LHCN-M2 (cell line): ENCODE data around the gene C11orf24. TPM values are rescaled to one million over a fixed set of nuclear protein-coding genes. Genes with fewer than 3 reads are reported as not detected.

ENCODE experiments used
- total RNA-seq: library from RNA; depleted of rRNA; stranded (reverse); fragments of >200 nt; gene quantifications from 2 replicates; pipeline ENCODE4 v1.2.3, GENCODE V29; 2014; rRNA removed

Gene C11orf24
- total RNA-seq, 1 experiment from 2014 or later: 58.2 TPM

Other genes starting within 250 kb of the C11orf24 start
- 171 and 215 TPM in 2 replicates for gene NDUFS8, start 241.3 kb downstream of the C11orf24 start, total RNA-seq
- 71.2 and 75.2 TPM in 2 replicates for gene TCIRG1, start 232.9 kb downstream of the C11orf24 start, total RNA-seq
- 6.0 and 10.4 TPM in 2 replicates for gene CHKA, start 150.6 kb downstream of the C11orf24 start, total RNA-seq
- gene KMT5B, start 58.7 kb downstream of the C11orf24 start, total RNA-seq: 13.0 and 19.0 TPM in 2 replicates
- gene LRP5, start 40.6 kb upstream of the C11orf24 start, total RNA-seq: 12.4 and 17.2 TPM in 2 replicates
- 84.6 and 89.6 TPM in 2 replicates for gene PPP6R3, start 188.8 kb upstream of the C11orf24 start, total RNA-seq